ENCODE data around the gene NSL1.
"Not testable (repeated sequence)": the region's sequence is repeated elsewhere in the genome, so short reads cannot be mapped to it uniquely, and the experiment has no call there.

Gene NSL1

DNA sequence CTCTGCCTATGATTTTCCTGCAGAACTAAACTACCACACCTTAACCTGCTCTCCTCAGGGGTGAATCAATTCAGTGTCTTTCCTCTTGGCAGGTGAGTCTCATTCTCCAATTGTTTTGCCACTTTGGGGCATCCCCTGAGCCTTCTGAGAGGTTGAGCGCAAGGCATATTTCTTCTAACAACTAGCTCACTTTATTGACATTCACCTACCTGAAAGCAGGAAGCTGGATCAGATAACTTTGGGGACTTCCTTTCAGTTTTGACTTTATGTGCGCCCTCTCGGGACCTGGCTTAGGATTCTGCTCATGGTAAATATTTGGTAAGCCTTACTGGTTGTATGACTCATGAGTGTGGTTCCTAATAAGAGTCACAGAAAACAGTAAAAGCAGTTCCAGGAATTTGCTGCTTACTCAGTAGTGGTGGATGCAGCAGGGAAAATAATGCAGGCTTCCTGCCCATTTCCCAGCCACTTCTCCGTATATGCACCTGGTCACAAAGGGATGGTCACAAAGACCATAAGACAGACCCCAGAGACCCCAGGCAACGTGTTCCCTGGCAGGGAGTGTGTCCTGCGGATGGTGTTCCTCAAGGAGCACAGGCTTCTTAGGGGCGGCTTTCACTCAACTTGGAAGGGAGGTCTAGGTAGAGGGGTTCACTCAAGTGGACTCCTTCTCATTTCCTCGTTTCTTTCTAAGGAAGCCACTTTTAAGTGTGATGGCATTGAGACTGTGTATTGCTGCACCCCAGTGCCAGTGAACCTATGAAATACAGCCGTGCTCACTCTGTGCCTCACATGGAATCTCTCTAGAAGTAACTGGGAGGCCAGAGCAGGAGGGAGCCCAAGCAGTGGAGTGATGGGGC is 70.0 kb downstream of the NSL1 start:
- Mint-ChIP-seq H3K4me1 (ENCODE audit: low read depth) (peaks cover 47% of the 10 kb centered on the region), H3K27me3 (peaks cover 7% of the 10 kb centered on the region), H3K27ac (peak overlapping the region; percentile 1), H3K36me3 (ENCODE audit: low read depth) (peaks cover 6% of the 10 kb centered on the region), H3K9me3 (no peaks in the 10 kb centered on the region), H3K4me3 (no peak overlapping the region)
- intact Hi-C loops (cut with micrococcal nuclease): no loop called here

DNA sequence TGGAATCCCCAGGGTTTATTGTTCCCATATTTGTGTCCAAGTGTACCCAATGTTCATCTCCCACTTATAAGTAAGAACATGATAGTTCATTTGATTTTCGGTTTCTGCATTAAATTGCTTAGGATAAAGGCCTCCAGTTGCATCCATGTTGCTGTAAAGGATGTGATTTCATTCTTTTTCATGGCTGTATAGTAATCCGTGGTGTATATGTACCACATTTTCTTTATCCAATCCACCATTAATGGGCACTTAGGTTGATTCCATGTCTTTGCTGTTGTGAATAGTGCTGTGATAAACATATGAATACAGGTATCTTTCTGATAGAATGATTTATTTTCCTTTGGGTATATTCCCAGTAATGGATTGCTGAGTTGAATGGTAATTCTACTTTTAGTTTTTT is 71.9 kb downstream of the NSL1 start:
- Mint-ChIP-seq H3K4me1 (ENCODE audit: low read depth) (peaks cover 49% of the 10 kb centered on the region), H3K27ac (no peak overlapping the region), H3K4me3 (no peak overlapping the region), H3K27me3 (peaks cover 15% of the 10 kb centered on the region), H3K9me3 (no peaks in the 10 kb centered on the region), H3K36me3 (ENCODE audit: low read depth) (no peaks in the 10 kb centered on the region)
- intact Hi-C loops (cut with micrococcal nuclease): loop anchor here (5.0 kb wide), 1 partner anchor 52 kb away; no protein-coding TSS in a partner anchor

DNA sequence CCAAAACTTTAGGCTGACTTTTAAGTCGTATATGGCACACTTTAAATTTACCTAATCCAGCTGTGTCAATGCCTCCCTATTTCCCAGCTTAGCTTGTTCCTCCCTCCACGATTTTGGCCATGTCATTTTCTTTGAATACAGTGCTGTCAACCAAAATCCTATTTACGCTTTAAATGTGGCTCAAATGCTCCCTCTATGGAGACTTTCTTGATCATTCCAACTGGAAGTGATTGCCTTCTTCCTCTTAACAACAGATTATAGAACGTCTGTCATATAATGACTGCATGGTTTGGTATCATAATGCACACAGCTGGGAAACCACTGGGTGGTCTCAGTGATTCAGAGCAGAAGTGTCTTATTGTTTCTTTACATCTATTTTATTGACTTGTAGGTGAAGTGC is 73.1 kb downstream of the NSL1 start:
- Mint-ChIP-seq H3K27me3 (peaks cover 16% of the 10 kb centered on the region), H3K36me3 (ENCODE audit: low read depth) (no peaks in the 10 kb centered on the region), H3K4me3 (no peak overlapping the region), H3K27ac (peak overlapping the region; percentile 40), H3K9me3 (no peaks in the 10 kb centered on the region), H3K4me1 (ENCODE audit: low read depth) (peaks cover 43% of the 10 kb centered on the region)
- intact Hi-C loops (cut with micrococcal nuclease): loop anchor here (5.0 kb wide), 1 partner anchor 51 kb away; no protein-coding TSS in a partner anchor

DNA sequence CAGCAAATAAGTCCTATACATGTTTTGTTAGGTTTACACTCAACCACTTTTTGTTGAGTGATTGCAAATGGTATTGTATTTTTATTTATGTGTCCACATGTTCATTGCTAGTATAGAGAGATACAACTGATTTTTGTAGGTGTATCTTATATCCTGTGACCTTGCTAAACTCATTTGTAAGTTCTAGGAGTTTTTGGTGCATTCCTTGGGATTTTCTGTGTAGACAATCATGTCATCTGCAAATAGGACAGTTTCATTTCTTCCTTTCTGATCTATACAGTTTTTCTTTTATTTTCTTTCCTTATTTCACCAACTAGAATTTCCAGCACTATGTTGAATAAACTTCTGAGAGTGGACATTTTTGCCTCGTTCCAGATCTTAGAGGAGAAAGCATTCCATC is 75.4 kb downstream of the NSL1 start:
- H3K4me1 Mint-ChIP-seq (ENCODE audit: low read depth): peaks cover 38% of the 10 kb centered on the region
- intact Hi-C loops (cut with micrococcal nuclease): loop anchor here (5.0 kb wide), 1 partner anchor 49 kb away; no protein-coding TSS in a partner anchor
- H3K4me3 Mint-ChIP-seq: no peak overlapping the region
- no peaks in the 10 kb centered on the region for H3K36me3 Mint-ChIP-seq (ENCODE audit: low read depth)
- no peaks in the 10 kb centered on the region for H3K9me3 Mint-ChIP-seq
- no peak overlapping the region for H3K27ac Mint-ChIP-seq
- H3K27me3 Mint-ChIP-seq: peaks cover 19% of the 10 kb centered on the region

DNA sequence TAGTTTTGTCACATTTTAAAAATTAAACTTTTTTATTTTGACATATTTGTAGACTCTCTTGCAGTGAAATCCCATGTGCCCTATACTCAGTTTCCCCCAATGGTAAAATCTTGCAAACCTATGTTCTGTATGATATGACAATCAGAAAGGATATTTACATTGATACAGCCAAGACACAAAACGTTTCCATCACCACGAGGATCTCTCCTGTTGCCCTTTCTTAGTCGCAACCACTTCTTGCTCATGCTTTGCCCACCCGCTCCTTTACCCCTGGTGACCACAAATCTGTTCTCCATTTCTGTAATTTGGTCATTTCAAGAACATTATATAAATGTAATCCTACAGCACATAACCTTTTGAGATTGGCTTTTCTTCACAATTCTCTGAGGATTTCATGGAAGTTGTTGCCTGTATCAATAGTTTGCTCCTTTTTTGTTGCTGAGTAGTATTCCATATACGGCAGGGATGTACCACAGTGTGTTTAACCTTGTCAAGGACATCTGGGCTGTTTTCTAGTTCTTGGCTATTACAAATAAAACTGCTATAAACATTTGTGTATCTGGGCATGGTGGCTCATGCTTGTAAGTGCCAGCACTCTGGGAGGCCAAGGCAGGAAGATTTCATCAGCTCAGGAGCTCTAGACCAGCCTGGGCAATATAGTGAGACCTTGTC is 78.0 kb downstream of the NSL1 start:
- no peak overlapping the region for H3K27ac Mint-ChIP-seq
- no peaks in the 10 kb centered on the region for H3K9me3 Mint-ChIP-seq
- peaks cover 19% of the 10 kb centered on the region for H3K27me3 Mint-ChIP-seq
- intact Hi-C loops (cut with micrococcal nuclease): no loop called here
- no peaks in the 10 kb centered on the region for H3K36me3 Mint-ChIP-seq (ENCODE audit: low read depth)
- peaks cover 55% of the 10 kb centered on the region for H3K4me1 Mint-ChIP-seq (ENCODE audit: low read depth)
- H3K4me3 Mint-ChIP-seq: no peak overlapping the region

DNA sequence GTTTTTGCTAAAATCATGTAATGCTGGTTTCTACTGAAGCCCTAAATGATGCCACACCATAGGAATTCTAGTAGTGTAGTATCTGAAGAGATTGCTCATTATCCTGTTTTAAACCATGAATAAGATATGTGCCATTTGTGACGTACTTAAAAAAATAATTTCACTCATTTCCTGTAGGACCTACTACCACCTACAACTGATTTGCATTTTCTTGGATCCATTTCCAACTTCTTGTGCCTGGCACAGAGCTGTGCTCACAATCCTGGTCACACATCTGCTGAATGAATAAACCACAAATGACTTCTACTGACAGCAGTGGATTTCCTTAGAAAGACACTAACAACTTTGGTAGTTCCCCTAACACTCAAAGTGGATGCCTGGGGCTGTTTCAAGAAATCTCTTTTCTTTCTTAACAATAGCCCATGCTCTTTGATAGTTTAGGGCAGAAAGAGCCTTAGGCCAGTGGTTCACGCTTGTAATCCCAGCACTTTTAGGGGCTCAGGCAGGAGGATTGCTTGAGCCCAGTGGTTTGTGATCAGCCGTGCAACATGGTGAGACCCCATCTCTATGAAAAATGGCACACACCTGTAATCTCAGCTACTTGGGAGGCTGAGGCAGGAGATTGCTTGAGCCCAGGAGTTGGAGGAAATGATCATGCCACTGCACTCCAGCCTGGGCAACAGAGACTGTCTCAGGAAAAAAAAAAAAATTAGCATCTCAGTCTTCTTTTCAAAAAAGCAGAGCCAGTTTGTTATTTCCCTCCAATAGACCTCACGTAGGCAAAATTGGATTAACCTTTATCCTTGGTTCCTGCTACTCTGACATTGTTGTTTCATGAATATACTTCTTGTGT is 78.9 kb downstream of the NSL1 start:
- Mint-ChIP-seq H3K27ac (peak overlapping the region; percentile 43), H3K27me3 (peaks cover 17% of the 10 kb centered on the region), H3K9me3 (no peaks in the 10 kb centered on the region), H3K4me3 (no peak overlapping the region), H3K36me3 (ENCODE audit: low read depth) (no peaks in the 10 kb centered on the region), H3K4me1 (ENCODE audit: low read depth) (peaks cover 45% of the 10 kb centered on the region)
- intact Hi-C loops (cut with micrococcal nuclease): no loop called here

DNA sequence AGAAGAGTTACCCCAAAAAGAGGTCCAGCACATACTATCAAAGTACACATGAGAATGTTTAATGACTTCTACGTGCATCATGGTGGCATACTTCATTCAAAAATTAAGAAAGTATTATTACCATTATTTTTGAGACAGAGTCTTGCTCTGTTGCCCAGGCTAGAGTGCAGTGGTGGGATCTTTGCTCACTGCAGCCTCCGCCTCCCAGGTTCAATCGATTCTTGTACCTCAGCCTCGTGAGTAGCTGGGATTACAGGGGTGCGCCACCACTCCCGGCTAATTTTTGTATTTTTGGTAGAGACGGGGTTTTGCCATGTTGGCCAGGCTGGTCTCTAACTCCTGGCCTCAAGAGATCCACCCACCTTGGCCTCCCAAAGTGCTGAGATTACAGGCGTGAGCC is 79.6 kb downstream of the NSL1 start:
- H3K27ac Mint-ChIP-seq; H3K36me3 Mint-ChIP-seq (ENCODE audit: low read depth); intact Hi-C loops (cut with micrococcal nuclease); H3K9me3 Mint-ChIP-seq; H3K4me3 Mint-ChIP-seq: not testable (repeated sequence)
- Mint-ChIP-seq H3K27me3 (peaks cover 16% of the 10 kb centered on the region), H3K4me1 (ENCODE audit: low read depth) (peaks cover 44% of the 10 kb centered on the region)

DNA sequence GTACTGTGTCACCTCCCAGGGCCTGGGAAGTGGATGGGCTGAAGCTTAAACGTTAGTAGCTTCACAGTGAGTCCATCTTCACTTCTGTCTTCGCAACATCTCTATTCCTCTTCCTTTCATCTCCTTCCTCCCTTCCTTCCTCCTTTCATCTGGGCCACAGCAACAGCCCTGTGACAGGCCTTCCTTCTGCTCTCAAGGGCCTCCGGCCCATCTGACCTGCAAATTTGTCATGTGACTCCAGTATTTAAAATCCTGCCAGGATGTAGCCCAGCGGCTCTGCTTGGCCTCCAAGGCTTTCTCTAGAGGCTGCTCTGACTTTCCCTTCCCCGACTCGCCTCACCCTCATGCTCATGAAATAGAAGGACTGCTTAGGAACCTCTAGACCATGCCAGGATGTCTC is 81.0 kb downstream of the NSL1 start:
- Mint-ChIP-seq H3K27me3 (peaks cover 7% of the 10 kb centered on the region), H3K36me3 (ENCODE audit: low read depth) (no peaks in the 10 kb centered on the region), H3K9me3 (no peaks in the 10 kb centered on the region), H3K27ac (peak overlapping the region; percentile 0), H3K4me1 (ENCODE audit: low read depth) (peaks cover 38% of the 10 kb centered on the region), H3K4me3 (no peak overlapping the region)
- intact Hi-C loops (cut with micrococcal nuclease): no loop called here

DNA sequence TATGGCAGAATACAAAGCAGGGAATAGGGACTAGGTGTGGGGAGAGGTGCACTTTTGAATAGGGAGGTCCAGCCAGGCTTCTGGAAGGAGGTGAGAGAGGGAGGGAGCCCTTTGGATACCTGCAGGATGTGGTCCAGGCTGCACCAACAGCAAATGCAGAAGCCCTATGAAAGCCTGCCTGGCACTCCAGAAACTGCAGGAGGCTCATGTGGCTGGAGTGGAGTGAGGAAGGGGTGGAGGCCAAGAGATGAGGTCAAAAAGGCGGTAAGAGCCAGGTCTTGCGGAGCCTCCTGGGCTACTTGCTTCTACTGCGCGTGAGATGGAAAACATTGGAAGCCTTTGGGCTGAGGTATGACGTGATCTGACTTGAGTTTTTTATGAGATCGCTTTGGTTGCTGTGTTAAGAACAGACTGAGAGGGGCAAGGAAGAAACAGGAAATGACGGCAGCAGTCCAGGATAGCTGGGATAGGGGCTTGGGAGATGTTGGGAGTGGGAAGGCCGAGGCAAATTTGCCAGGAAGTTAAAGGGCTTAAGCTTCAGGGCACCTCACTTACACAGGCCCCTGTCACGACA is 87.5 kb downstream of the NSL1 start:
- Mint-ChIP-seq H3K9me3 (no peaks in the 10 kb centered on the region), H3K36me3 (ENCODE audit: low read depth) (peaks cover 8% of the 10 kb centered on the region), H3K27me3 (peaks cover 13% of the 10 kb centered on the region), H3K27ac (no peak overlapping the region), H3K4me1 (ENCODE audit: low read depth) (peaks cover 15% of the 10 kb centered on the region), H3K4me3 (no peak overlapping the region)
- intact Hi-C loops (cut with micrococcal nuclease): no loop called here

DNA sequence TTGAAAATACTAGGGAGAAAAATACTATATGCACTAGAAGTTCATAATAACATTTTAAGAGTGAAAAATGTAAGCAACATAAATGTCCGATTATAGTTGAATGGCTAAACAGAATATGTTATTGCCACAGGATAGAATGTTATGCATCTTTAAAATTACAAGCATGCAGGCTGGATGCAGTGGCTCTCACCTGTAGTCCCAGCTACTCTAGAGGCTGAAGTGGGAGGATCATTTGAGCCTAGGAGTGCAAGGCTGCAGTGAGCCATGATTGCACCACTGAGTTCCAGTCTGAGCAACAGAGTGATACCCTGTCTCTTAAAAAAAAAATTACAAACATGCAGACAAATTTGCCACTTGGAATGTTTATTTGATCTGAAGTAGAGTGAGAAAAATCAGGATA is 88.9 kb downstream of the NSL1 start:
- Mint-ChIP-seq H3K36me3 (ENCODE audit: low read depth) (peaks cover 14% of the 10 kb centered on the region), H3K9me3 (no peaks in the 10 kb centered on the region), H3K27ac (no peak overlapping the region), H3K4me3 (no peak overlapping the region), H3K27me3 (peaks cover 13% of the 10 kb centered on the region), H3K4me1 (ENCODE audit: low read depth) (peaks cover 22% of the 10 kb centered on the region)
- intact Hi-C loops (cut with micrococcal nuclease): no loop called here

DNA sequence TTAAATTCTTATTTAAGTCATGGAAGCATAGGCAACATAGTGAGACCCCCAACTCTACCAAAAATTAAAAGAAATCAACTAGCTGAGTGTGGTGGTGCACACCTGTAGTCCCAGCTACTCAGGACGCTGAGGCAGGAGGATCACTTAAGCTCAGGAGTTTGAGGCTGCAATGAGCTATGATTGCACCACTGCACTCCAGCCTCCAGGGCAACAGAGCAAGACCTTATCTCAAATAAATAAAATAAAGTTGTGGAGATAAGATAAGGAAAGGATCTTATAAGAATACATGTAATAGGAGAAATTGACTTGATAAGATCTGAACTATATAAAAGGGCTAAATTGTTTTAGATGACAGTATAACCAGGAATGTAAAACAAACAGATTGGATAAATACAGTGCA is 89.7 kb downstream of the NSL1 start:
- intact Hi-C loops (cut with micrococcal nuclease): no loop called here
- H3K36me3 Mint-ChIP-seq (ENCODE audit: low read depth): peaks cover 14% of the 10 kb centered on the region
- H3K9me3 Mint-ChIP-seq: no peaks in the 10 kb centered on the region
- no peak overlapping the region for H3K27ac Mint-ChIP-seq
- no peak overlapping the region for H3K4me3 Mint-ChIP-seq
- peaks cover 30% of the 10 kb centered on the region for H3K4me1 Mint-ChIP-seq (ENCODE audit: low read depth)
- H3K27me3 Mint-ChIP-seq: peaks cover 13% of the 10 kb centered on the region

DNA sequence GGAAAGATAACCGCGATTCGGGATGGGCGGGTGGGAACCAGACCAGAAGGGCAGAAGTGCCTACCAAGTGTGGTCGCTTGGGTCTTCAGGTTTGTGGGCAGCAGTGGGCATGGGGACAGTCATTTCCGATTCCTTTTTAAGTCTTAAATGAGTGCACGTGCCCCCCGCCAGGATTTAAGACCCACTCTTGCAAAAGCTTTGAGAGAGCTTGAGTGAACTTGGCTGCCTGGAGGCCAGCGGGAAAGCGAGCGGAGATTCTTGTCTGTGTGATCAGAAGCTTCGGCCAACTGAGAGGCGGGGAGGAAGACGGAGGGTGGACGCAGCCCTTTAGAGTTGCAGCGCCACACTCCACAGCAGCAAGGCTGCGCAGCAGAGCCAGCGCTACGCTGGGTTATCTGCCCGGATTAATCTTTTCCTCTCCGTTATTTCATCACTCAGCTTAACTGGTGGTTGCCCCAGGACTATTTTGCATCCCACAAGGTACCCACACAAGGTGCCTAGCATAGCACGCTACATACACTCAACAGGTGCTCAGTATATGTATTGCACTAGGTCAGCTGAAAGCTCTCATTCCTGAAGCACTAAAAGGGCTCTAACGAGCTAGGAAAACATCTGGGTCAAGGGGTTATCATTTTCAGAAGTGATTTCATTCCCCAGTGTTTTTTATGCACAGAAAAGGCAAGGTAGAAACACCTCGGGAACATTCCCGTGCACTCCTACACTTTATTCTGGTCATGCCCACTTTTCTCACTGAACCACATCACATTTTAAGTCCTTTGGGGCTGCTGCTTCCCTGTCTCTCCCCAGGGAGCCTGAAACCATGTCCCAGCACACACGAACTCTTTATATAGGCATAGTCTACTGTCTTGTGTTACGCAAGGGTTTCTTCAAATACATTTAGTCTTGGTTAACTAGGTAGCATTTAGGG is 90.4 kb downstream of the NSL1 start:
- intact Hi-C loops (cut with micrococcal nuclease): loop anchor here (1.0 kb wide), 1 partner anchor 34 kb away; no protein-coding TSS in a partner anchor
- H3K27ac Mint-ChIP-seq: peak overlapping the region; percentile 90
- H3K27me3 Mint-ChIP-seq: peaks cover 13% of the 10 kb centered on the region
- no peaks in the 10 kb centered on the region for H3K9me3 Mint-ChIP-seq
- peaks cover 14% of the 10 kb centered on the region for H3K36me3 Mint-ChIP-seq (ENCODE audit: low read depth)
- H3K4me1 Mint-ChIP-seq (ENCODE audit: low read depth): peaks cover 37% of the 10 kb centered on the region
- peak overlapping the region; percentile 92 for H3K4me3 Mint-ChIP-seq

Measured in dendritic cell treated with granulocyte-macrophage colony-stimulating factor and Interleukin-4, amounts not matched to agents 40 ng/mL and 50 ng/mL, for 4 days (primary cell).